ENCODE measurements around the gene GRK2.

GRK2 gene

GRCh38 chr11:67279589-67280340, 13.5 kb downstream of the GRK2 start:
- CTCF ChIA-PET, result no interaction called here
- POLR2A ChIA-PET, result interaction anchor here (0.8 to 1.5 kb wide), 3 partner anchors 8 to 13 kb away, joined by 3 to 5 read pairs (median 3); partner anchors contain the start of gene ANKRD13D
- TF ChIP-seq ELF4 (IDR thresholded peaks at IDR 0.05) (no peak), ZNF384 (IDR thresholded peaks at IDR 0.05) (no peak), SP1 (IDR thresholded peaks at IDR 0.05) (no peak), FOXA1 (IDR thresholded peaks at IDR 0.05) (no peak), FOXK2 (IDR thresholded peaks at IDR 0.05) (no peak), BHLHE40 (IDR thresholded peaks at IDR 0.05; ENCODE audit: borderline replicate concordance) (no peak), ARNT (IDR thresholded peaks at IDR 0.05) (no peak), TARDBP (IDR thresholded peaks at IDR 0.05) (no peak), L3MBTL2 (conservative IDR thresholded peaks at IDR 0.05) (no peak), HDGF (IDR thresholded peaks at IDR 0.05; ENCODE audit: borderline replicate concordance) (no peak), NFRKB (IDR thresholded peaks at IDR 0.05) (no peak), LEF1 (IDR thresholded peaks at IDR 0.05; ENCODE audit: borderline replicate concordance) (no peak), SUZ12 (IDR thresholded peaks at IDR 0.05) (no peak), FOXM1 (IDR thresholded peaks at IDR 0.05; ENCODE audit: borderline replicate concordance) (no peak), CTBP1 (IDR thresholded peaks at IDR 0.05; ENCODE audit: borderline replicate concordance) (no peak)
- TF ChIP-seq, protein P1, sequence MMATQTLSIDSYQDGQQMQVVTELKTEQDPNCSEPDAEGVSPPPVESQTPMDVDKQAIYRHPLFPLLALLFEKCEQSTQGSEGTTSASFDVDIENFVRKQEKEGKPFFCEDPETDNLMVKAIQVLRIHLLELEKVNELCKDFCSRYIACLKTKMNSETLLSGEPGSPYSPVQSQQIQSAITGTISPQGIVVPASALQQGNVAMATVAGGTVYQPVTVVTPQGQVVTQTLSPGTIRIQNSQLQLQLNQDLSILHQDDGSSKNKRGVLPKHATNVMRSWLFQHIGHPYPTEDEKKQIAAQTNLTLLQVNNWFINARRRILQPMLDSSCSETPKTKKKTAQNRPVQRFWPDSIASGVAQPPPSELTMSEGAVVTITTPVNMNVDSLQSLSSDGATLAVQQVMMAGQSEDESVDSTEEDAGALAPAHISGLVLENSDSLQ (IDR thresholded peaks at IDR 0.05), result no peak
- no peak for DNase-seq (ENCODE audit: extremely low spot score)

GRCh38 chr11:67280341-67280787, 14.1 kb downstream of the GRK2 start:
- DNase-seq (ENCODE audit: extremely low spot score), result no peak
- ChIA-PET CTCF (no interaction called here), POLR2A (interaction anchor here (0.8 to 1.5 kb wide), 3 partner anchors 9 to 14 kb away, joined by 3 to 5 read pairs (median 3); partner anchors contain the start of gene ANKRD13D)
- TF ChIP-seq ARNT (IDR thresholded peaks at IDR 0.05) (no peak), ZNF384 (IDR thresholded peaks at IDR 0.05) (no peak), TARDBP (IDR thresholded peaks at IDR 0.05) (no peak), CTBP1 (IDR thresholded peaks at IDR 0.05; ENCODE audit: borderline replicate concordance) (no peak), LEF1 (IDR thresholded peaks at IDR 0.05; ENCODE audit: borderline replicate concordance) (no peak), SUZ12 (IDR thresholded peaks at IDR 0.05) (no peak), FOXK2 (IDR thresholded peaks at IDR 0.05) (no peak), FOXM1 (IDR thresholded peaks at IDR 0.05; ENCODE audit: borderline replicate concordance) (no peak), SP1 (IDR thresholded peaks at IDR 0.05) (no peak), FOXA1 (IDR thresholded peaks at IDR 0.05) (no peak), HDGF (IDR thresholded peaks at IDR 0.05; ENCODE audit: borderline replicate concordance) (no peak), BHLHE40 (IDR thresholded peaks at IDR 0.05; ENCODE audit: borderline replicate concordance) (no peak), NFRKB (IDR thresholded peaks at IDR 0.05) (no peak), ELF4 (IDR thresholded peaks at IDR 0.05) (no peak), L3MBTL2 (conservative IDR thresholded peaks at IDR 0.05) (no peak)
- TF ChIP-seq, protein P1 (IDR thresholded peaks at IDR 0.05), result no peak

- POLR2A ChIA-PET, result interaction anchor here (1.0 to 1.5 kb wide), 2 partner anchors 8 to 9 kb away, joined by 3 to 5 read pairs; partner anchors contain the start of gene ANKRD13D
Observed at GRCh38 chr11:67280788-67281551, 14.7 kb downstream of the GRK2 start.

GRCh38 chr11:67281552-67282150, 15.4 kb downstream of the GRK2 start:
- TF ChIP-seq TARDBP (IDR thresholded peaks at IDR 0.05) (no peak), FOXK2 (IDR thresholded peaks at IDR 0.05) (no peak), ELF4 (IDR thresholded peaks at IDR 0.05) (no peak), HDGF (IDR thresholded peaks at IDR 0.05; ENCODE audit: borderline replicate concordance) (no peak), SUZ12 (IDR thresholded peaks at IDR 0.05) (no peak), L3MBTL2 (conservative IDR thresholded peaks at IDR 0.05) (no peak), SP1 (IDR thresholded peaks at IDR 0.05) (no peak), ZNF384 (IDR thresholded peaks at IDR 0.05) (no peak), ARNT (IDR thresholded peaks at IDR 0.05) (no peak), FOXA1 (IDR thresholded peaks at IDR 0.05) (no peak), NFRKB (IDR thresholded peaks at IDR 0.05) (no peak), BHLHE40 (IDR thresholded peaks at IDR 0.05; ENCODE audit: borderline replicate concordance) (no peak), CTBP1 (IDR thresholded peaks at IDR 0.05; ENCODE audit: borderline replicate concordance) (no peak)
- TF ChIP-seq, protein P1 (IDR thresholded peaks at IDR 0.05), result no peak
- DNase-seq (ENCODE audit: extremely low spot score), result no peak
- ChIA-PET CTCF (interaction anchor here (1.2 kb wide), 1 partner anchor 15 kb away, joined by 3 read pairs; the partner anchor contains the start of gene GRK2), POLR2A (no interaction called here)

More at GRCh38 chr11:67280788-67281551, 14.7 kb downstream of the GRK2 start:
- DNase-seq (ENCODE audit: extremely low spot score), result no peak
- no peak for TF ChIP-seq BHLHE40 (IDR thresholded peaks at IDR 0.05; ENCODE audit: borderline replicate concordance)
- TF ChIP-seq CTBP1 (IDR thresholded peaks at IDR 0.05; ENCODE audit: borderline replicate concordance), result no peak
- no peak for TF ChIP-seq NFRKB (IDR thresholded peaks at IDR 0.05)
- TF ChIP-seq L3MBTL2 (conservative IDR thresholded peaks at IDR 0.05), result no peak
- TF ChIP-seq, protein P1 (IDR thresholded peaks at IDR 0.05), result no peak
- no peak for TF ChIP-seq SUZ12 (IDR thresholded peaks at IDR 0.05)
- no peak for TF ChIP-seq FOXM1 (IDR thresholded peaks at IDR 0.05; ENCODE audit: borderline replicate concordance)
- TF ChIP-seq ARNT (IDR thresholded peaks at IDR 0.05), result no peak
- no peak for TF ChIP-seq LEF1 (IDR thresholded peaks at IDR 0.05; ENCODE audit: borderline replicate concordance)
- CTCF ChIA-PET, result no interaction called here

All from HEK293T (cell line).